LoVo (cell line): ENCODE data around the gene ARVCF.

Source experiments
- DNase-seq: peaks from one replicate; pipeline ENCODE4 v3.0.0-alpha.2; 2016; ENCODE audit warnings: low spot score

The ARVCF gene

DNA sequence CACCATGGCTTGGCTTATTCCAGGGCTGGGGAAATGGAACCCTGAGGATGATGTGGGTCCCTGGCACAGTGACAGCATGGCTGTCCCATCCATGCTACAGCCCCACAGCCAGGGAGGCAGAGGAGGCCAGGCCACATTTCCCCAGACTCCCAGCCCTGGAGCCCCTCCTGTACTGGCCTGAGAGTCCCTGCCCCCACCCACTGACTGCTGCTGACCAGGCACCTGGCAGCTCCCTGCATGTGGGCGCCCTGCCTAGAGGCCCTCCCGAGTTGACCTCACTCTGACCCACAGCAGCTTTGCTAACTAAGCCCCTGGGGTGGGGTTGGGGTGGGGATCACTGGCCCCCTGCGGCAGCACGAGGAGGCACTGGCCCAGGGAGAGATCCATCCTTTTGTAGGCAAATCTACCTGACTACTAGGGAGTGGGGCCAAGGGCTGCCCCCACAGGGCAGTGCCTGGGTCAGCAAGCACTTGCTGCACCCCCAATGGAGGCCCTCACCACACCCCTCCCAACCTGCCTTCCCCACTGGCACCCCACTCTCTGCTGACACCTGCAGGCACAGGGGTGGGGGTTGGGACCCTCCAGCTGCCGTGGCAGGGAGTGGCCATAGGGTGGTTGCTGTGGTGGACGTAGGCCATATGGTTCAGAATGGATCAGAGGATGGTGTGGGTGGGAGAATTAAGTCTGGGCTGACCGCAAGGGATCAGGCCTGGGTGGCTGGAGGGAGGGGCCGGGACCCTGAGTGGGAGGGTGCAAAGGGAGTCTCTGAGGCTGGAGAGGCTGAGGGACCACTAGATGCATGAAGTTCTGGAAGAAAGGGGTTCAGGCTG lies 17.4 kb downstream of the ARVCF start:
- no peak for DNase-seq

DNA sequence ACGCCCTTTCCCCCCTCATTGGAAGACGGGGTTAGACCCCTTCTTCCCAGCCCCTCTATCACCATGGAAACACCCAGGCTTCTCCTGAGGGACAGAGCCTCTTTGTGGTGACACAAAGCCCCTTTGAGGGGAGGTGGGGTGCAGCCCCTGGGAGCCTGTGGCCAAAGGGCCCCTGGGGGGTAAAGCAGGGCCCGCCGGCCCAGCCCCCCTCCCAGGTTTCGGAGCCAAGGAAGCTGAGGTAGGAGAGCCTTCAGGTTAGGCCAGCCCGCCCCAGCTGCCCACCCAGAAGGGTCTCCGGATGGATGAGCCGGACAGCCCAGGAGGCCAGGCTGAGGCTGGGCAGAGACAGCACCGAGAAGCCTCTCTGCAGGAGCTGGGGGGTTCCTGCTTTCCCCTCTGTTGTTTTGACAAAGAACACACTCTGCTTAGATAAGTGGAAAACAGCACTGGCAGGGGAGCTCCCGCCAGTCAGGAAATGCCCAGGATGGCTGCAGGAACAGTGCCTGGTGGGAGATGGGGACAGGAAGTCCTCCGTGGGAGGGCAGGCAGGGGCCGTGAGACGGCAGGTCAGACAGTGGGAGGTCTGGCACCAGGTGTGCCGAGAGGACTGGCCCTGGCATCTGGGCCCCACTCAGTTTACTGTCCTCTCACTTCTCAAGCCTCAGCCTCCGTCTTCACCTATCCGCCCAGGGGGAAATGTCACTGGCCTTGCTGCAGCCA lies 18.2 kb downstream of the ARVCF start:
- no peak for DNase-seq

DNA sequence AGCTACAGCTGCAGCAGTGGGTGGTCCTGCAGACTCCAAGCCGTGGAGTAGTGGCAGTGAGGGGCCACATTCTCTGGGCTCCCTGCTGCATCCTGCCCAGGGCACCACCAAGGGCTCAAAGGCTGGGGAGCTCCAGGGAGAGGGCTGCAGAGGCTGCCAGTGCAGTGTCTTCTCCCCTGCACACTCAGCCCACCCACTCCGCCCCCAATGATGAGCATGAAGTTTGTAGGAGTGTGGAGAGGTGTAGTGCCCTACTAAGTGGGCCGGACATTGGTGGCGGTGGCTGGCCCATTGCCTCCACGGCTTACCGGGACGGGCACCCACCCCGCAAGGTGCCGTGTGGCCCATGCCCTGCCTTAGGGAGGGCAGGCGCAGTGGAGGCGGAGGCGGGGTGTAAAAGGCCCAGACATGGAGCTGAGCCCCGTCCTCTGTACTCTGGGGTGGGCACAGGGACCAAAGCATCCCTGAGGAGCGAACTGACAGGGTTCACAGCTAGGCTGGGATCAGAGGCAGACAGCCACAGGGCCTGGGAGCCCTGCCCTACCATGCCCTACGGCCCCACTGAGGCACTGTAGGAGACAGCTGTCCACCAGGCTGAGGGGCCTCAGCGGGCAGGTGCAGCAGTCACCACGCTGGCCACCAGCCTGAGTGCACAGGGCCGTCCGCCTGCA lies 18.9 kb downstream of the ARVCF start:
- no peak for DNase-seq

DNA sequence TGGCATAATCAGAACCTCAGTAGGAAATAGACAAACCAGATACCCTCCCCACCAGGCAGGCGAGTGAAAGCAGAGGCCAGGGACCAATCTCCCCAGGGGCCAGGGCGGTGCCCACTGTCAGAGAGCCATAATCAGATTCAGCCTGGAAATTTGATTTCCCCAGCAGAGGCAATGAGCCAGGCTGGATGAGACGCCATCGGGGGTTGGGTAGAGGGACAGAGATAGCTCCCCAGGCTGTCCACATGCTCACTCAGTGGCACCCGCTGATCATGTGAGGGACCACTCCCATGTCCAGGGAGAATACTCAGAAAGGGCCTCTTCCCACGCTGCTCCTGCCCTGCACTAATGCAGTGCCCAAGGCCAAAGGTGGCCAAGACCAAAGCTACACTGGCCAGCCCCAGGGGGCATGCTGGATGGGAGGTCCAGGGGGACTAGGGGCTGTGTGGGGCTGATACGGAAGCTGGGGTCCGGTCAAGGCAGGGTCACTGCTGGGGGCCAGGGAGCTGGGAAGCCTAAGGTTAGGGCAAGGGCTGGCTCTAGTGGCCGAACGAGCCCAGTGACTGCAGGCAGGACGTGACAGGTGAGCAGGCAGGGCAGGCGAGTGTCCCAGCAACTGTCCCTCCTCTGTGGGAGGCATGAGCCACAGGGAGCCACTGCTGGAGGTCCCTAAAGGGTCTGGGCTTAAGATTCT lies 19.8 kb downstream of the ARVCF start:
- no peak for DNase-seq

DNA sequence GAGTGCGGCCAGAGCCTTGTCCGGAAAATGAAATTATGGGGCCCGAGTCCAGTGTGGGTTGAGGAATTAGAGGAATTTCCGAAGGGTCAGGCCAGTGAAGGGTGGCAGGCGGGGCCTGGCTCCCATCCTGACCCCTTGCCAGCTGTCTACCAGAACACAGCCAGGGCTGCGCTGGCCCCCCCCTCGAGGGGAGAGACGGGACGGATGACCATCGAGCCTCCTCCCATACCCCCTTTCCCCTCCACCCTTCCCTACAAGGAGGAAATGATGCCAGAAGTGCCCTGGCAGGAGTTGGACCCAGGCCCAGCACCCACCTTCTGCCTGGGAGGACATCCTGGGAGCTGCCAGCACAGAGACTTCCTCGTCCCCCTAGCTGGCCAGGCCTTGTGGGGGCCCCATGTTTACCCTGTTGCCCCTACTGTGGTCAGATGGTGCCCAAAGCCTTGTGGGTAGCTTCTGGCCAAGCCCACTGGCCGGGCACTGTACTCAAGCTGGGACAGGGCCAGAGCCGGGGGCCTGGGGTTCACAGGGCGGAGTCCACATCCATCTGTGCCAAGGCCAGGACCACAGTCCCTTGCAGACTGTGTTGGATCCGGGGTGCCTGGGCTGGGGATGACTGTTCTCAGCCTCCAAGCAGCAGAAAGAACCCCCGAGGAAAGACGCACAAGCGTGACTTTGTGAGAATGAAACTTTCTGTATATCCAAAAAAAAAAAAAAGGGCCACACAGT lies 20.8 kb downstream of the ARVCF start:
- DNase-seq: no peak

DNA sequence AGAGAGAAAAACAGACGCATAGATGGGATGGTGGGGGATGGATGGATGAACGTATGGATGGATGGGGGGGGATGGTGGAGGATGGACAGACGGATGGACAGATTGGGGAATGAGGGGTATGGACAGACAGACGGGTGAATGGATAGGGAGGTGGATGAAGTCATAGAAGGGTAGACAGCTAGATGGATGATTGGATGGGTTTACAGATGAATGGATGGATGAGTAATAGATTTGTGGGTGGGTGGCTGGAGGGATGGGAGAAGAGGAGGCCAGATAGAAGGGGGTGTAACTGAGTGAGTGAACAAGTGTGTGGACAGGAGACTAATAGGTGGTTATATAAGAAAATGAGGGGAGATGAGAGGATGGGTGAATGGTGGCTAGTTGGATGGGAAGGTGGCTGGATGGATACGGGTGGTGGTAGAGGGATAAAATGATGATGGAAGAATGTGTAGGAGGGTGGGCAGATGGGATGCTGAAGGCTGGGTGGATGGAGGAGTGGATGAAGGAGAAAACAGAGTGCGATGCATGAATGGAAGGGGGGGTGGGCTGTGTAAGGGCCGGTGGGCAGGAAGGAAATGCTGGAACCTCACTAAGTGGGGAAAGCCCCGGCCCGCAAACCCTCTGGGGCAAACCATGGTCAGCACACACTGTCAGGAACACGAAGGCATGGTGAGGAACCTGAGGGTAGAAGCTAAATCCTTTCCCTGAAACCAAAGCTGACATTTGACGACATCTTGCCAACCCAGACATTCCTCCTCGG lies 21.6 kb downstream of the ARVCF start:
- DNase-seq: no peak

DNA sequence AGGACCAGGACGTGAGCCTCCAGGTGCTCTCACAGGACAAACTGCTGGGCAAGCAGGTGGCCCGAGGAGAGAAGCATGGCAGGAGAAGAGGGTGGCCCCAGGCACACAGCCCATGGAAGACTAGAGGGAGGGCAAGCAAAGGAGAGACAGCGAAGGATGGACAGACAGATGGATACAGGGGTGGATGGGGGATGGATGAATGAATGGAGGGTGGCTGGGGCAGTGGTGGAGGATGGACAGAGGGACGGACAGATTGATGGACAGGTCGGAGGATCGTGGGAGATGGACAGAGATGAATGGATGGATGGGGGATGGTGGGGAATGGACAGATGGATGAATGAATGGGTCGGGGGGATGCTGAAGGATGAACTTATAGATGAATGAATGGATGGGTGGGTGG lies 22.7 kb downstream of the ARVCF start:
- no peak for DNase-seq

DNA sequence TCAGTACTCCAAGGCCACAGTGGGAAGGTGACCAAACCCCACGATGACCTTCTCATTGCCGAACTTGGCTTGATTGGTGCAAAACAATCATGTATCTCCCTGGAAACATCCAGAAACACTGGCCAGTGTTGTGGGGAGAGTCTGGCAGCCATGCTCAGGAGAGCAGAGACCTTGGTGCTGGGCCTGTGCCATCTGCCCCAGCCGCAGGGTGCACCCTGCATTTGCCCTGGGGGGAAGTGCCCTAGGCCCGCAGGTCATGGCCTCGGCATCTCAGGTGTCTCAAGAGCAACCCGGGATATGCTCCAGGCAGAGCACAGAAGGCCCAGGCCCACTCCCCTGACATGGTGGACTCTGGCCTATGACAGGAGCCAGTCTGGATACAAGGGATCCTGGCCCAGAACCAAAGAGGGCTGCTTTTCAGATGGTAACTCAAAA lies 23.7 kb downstream of the ARVCF start:
- DNase-seq: no peak

DNA sequence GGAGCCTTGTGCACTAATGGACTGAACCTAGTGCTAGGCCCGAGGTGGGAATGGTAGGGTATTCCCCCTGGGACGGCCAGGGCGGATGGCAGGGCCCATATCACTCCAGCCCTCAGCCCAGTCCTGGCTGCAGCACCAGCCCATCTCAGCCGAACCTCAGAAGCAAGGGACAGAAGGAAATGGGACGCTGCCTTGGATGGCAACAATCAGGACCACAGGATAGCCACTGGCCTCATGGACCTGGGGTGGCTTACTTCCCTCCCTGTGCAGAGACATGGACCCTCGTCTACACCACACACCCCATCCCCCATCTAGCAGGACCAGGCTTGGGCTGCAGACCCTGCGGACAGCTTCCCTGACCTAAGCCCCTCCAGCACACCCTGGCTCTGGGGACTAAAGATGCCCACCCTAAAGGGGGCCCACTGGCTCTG lies 24.1 kb downstream of the ARVCF start:
- no peak for DNase-seq

DNA sequence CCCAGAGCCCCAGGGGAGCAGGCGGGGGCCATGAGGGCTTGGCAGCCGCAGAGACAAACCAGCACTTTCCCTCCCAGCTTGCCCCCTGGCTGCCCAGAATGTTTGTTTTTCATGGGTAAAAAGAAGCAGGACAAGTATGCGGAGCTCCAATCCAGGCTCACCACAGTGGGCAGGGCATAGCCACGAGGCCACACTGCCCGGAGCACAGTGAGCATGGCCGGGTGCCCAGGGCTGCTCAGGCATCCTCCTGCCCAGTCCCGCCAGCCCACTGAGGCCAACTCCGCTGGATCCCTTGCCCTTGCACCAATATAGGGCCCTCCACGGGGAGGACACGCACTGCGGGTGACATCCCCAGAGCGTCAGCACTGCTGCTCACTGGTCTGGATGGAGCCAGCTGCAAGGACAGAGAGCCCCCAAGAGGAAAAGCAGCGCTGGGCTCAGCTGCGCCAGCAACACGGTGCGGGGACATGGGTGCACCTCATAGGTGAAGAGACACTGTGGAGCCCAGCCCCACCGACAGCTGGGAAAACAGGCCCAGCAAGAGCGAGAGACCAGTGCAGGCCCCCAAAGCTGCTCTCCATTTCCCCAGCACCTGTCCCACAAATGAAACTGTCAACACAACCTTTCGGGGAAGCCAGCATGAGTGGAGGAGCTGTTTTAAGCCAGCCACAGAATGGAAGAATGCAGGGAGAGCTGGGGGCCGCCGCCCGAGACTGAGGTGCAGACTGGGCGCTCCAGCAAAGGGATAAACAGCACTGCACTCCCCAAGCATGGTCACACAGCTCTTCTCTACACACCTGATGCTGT lies 24.8 kb downstream of the ARVCF start:
- no peak for DNase-seq

DNA sequence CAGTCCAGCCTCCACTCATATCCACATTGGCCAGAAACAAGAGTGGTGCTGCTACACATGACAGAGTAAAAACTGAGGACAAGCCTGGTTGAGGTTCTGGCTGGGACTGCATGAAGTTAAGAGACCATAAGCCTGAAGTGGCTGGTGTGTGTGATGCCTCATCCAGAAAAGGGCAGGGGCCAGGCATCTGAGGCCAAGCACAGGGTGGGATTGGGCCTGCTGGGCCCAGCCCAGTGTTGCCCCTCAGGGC lies 25.3 kb downstream of the ARVCF start:
- DNase-seq: no peak

DNA sequence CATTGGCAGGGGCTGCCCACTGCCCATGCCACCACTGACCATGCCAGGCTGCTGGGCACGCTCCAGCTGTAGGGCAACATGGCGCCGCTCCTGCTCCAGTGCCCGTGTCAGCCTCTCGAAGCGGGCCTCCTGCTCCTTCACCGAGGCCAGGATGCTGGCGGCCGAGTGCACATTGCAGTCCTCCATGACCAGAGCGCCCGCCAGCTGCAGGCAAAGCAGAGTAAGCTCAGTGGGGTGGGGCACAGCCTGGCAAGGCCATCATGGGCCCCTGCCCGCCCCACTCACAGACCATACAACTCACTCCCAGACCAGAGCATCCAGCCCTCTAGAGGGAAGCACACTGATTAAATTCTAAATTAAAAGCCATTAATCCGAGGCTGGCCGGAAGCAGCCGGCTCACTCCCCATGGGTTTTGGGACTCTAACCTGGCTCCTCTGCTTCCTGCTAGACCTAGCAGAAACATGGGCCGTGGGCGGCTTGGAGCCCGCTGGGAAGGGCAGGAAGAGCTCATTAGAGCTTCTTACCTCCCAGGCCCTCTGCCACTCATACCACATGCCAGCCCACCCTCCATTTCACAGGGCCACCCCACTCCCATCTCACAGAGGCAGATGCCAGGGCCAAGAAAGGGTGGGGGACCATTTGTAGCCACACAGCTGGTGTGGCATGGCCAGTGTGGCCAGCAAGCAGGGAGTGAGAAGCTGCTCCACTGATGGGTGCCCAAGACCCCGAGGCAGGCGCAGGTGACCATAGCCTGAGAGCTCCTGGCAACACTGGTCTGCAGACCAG lies 25.8 kb downstream of the ARVCF start:
- no peak for DNase-seq

DNA sequence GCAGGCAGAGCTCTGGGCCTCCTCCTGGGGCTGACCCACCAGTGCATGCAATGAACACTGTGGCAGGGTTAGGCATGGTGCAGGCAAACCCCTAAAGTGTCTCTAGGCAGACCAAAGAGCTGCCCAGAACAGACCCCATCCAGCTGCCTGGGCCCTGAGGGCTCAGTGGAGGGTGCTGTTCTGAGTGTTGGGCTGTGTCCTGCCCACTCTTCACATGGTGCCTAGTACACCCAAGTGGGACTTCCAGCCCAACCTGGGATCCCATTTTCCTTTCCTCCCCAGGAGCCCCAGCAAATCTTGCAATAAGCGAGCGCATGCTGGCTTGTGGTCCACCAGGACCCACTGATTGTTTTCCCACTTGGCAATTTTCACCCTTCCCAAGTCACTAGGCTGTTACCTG lies 26.4 kb downstream of the ARVCF start:
- DNase-seq: no peak

DNA sequence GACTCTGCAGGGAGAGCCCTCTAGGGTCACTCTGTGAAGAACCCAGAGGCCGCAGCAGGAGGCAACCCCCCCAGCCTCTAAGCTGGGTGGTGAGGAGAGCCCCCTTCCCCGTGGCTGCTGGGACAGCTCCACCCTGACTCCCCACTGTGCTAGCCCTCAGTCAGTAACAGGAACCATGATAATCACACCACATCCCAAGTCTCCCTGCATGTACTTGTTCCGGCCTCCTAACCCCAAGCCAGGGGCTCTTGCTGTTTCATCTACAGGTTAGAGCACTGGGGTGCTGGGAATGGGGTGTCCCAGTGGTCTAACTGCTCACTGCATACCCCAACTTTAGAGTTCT lies 26.9 kb downstream of the ARVCF start:
- no peak for DNase-seq

DNA sequence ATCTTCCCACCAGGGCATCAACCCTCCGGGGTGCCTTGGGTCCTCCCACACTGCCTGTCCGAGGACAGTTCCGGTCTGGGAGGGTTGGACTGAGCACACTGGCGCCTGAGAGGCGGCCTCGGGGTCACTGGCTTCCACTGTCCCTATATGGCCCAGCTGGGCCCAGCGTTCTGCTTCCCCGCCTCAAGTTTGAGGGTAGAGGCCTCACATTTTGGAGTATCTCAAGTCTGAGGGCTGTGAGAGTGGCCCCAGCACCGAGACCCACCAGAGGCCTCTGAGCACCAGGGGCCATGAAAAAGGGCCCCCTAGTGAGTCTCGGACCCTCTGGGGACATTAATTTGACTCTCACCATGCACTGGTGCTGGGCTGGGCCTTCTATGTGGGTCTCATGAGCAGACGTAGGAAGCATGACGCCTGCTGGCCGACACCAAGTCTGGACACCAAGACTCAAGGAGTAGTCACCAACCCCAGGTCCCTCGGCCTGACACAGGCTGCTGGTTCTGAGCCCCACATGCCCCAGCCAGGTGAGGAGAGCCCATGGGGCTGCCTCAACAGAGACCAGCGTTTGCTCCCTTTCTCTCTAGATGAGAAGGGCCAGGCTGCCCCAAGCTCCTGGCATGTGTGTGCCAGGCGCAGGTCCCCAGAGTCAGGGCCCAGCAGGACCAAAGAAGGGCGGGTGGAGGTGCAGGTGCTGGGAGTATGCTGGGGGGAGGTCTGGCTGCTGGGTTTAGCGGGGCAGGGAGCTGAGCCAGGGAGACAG lies 27.5 kb downstream of the ARVCF start:
- DNase-seq: no peak

DNA sequence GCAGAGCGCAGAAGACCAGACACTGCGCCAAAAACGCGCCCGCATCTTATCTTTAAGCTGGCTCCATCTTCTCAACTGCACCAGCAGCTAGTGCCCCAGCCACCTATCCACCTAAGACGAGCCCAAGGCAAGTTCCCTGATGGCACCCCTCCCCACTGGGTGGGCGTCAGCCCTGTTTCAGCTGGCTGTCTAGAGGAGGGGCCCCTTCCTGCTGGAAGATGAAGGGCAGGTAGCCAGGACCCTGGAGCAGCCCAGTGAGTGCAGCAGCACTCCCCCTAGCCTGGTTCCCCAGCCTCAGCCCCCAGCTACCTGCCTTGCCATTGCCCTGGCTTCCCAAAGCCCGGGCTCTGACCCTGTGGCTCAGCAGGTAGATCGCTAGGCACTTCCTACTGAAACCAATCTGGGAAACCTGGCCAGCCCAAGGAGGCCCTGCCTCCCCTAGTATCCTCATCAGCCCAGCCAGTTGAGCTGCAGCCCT lies 28.3 kb downstream of the ARVCF start:
- no peak for DNase-seq

DNA sequence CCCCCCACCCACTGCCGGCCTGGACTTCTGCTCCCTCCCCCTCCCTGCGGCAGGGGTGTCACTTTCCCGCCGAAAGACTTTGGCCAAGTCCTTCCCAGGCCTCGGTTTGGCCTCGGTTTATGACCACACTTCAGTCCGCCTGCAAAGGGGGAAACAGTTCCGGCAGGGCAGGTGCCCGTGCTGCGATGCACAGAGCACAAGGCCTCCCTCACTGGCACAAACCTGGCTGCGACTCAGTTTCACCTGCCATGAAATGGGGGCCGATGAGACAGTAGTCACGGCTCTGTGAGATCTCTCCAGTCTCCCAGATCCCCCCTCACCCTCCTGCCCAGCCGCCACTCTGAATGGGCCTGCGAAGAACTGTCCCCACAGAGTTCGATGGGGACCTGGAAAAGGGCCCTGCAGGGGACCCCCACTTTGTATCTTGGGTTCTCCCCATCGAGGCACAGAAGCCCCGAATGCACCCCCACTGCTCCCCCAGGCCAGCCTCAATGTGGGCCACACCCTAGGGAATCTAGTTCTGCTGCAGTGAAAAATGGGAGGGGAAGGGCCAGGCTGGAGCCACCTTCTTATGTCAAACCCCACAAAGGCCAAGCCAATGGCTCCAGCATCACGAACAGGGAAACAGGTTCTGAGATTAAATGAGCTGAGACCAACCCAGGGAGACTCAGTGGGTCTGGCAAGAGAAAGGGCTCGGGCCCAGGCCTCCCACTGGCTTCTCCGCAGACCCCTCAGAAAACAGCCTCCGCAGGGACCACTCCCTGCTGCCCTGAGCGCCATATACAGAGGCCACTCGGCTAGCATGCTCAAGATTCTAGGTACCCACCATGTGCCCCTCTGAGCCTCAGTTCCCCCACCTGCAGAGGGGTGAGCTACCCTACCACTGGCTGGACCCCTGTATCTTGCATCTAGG lies 29.0 kb downstream of the ARVCF start:
- no peak for DNase-seq
